H1 (cell line): ENCODE measurements around the gene GHRH. TPM values are rescaled to one million over a fixed set of nuclear protein-coding genes. Genes with fewer than 3 reads are reported as not detected.

Experiments used
- CTCF ChIA-PET: fragments of 300-600 bp; sonication (Branson Sonifier 250); formaldehyde crosslinking; loops from one replicate; lab custom pipeline; 2021; ENCODE audit not compliant: partially characterized antibody; lab: Charles Lee
- POLR2A ChIA-PET: fragments of 300-600 bp; sonication (Branson Sonifier 250); formaldehyde crosslinking; loops from one replicate; lab custom pipeline; 2021; ENCODE audit warnings: inconsistent platforms; ENCODE audit not compliant: partially characterized antibody; lab: Charles Lee
- DNase-seq, 2 experiments: peaks; one replicate each; pipeline versions ENCODE4 v3.0.0 to v3.0.0-alpha.2; 2010 to 2022; ENCODE audit warnings: low spot score in 2 of 2, low read depth in 1 of 2, mixed read lengths in 1 of 2
- FAIRE-seq: peaks from 2 replicates; lab custom pipeline; 2011; peaks lifted over from hg19 to GRCh38; lab: Jason Lieb, UNC
- H2AFZ ChIP-seq: 2 replicates; pipeline ENCODE4 v1.8.1; 2012; ENCODE audit warnings: low read length, inconsistent platforms
- H2AK5ac ChIP-seq: 2 replicates; pipeline ENCODE4 v1.6.1; 2013; ENCODE audit warnings: low read depth, low read length
- H2BK120ac ChIP-seq: replicated peaks from 2 replicates; pipeline ENCODE3; 2013; ENCODE audit warnings: low read depth, low read length, inconsistent platforms
- H2BK12ac ChIP-seq: 2 replicates; pipeline ENCODE4 v1.6.1; 2013; ENCODE audit warnings: low read depth, low read length
- H2BK15ac ChIP-seq: 2 replicates; pipeline ENCODE4 v1.6.1; 2013; ENCODE audit warnings: low read length
- H2BK20ac ChIP-seq: 2 replicates; pipeline ENCODE4 v1.6.1; 2013; ENCODE audit warnings: low read length
- H2BK5ac ChIP-seq: 2 replicates; pipeline ENCODE4 v1.6.1; 2013; ENCODE audit warnings: low read depth, low read length
- H3K14ac ChIP-seq: 2 replicates; pipeline ENCODE4 v1.6.1; 2013; ENCODE audit warnings: inconsistent platforms; ENCODE audit not compliant: insufficient read length
- H3K18ac ChIP-seq: 2 replicates; pipeline ENCODE4 v1.6.1; 2013; ENCODE audit warnings: low read length; ENCODE audit errors: extremely low read depth
- H3K23ac ChIP-seq: 2 replicates; pipeline ENCODE4 v1.6.1; 2013; ENCODE audit warnings: inconsistent platforms; ENCODE audit not compliant: insufficient read length
- H3K23me2 ChIP-seq: 2 replicates; pipeline ENCODE4 v1.6.1; 2013; ENCODE audit warnings: low read depth, low read length
- H3K27ac ChIP-seq: 2 replicates; pipeline ENCODE4 v1.6.1; 2011; ENCODE audit warnings: low read depth, low read length, inconsistent platforms
- H3K27me3 ChIP-seq, 4 experiments: replicated peaks in 1 of 4; 1 replicate in 1 of 4; 2 replicates in 3 of 4; pipeline versions ENCODE4 v1.6.1 to v1.8.1; 2011 to 2013; ENCODE audit warnings: low read length in 3 of 4, mild to moderate bottlenecking in 3 of 4, inconsistent platforms in 2 of 4, mixed read lengths in 2 of 4, moderate library complexity in 1 of 4; ENCODE audit not compliant: control insufficient read depth in 3 of 4, insufficient read depth in 3 of 4; ENCODE audit errors: extremely low read depth in 1 of 4
- H3K36me3 ChIP-seq, 4 experiments: 2 replicates each; pipeline versions ENCODE4 v1.6.1 to v1.8.1; 2011 to 2013; ENCODE audit warnings: mild to moderate bottlenecking in 4 of 4, low read length in 3 of 4, moderate library complexity in 2 of 4, control low read depth in 1 of 4, inconsistent platforms in 1 of 4; ENCODE audit not compliant: insufficient read depth in 4 of 4, control insufficient read depth in 2 of 4
- H3K4ac ChIP-seq: replicated peaks from 2 replicates; pipeline ENCODE3; 2013; ENCODE audit warnings: low read length, low read depth, mixed read lengths, inconsistent platforms; ENCODE audit not compliant: insufficient read length
- H3K4me1 ChIP-seq, 4 experiments: replicated peaks in 1 of 4; 1 replicate in 1 of 4; 2 replicates in 3 of 4; pipeline versions ENCODE4 v1.6.1 to v1.8.1; 2011 to 2013; ENCODE audit warnings: low read length in 3 of 4, inconsistent platforms in 2 of 4, mixed read lengths in 1 of 4; ENCODE audit not compliant: insufficient read depth in 4 of 4, control insufficient read depth in 3 of 4
- H3K4me2 ChIP-seq, 2 experiments: 2 replicates each; pipeline versions ENCODE4 v1.6.1 to v1.8.1; 2011 to 2013; ENCODE audit warnings: low read depth in 2 of 2, low read length in 2 of 2, control low read depth in 1 of 2, inconsistent platforms in 1 of 2, mild to moderate bottlenecking in 1 of 2; ENCODE audit not compliant: insufficient read depth in 1 of 2
- H3K4me3 ChIP-seq, 4 experiments: fragments of 200-600, 300-600 bp in 1 of 4; sonication (generic), shearing (Covaris generic), sonication (Bioruptor Twin) in 1 of 4; 2 replicates each; pipeline versions ENCODE4 v1.5.1 to v1.8.1; 2011 to 2016; ENCODE audit warnings: low read length in 4 of 4, low read depth in 3 of 4, control low read depth in 2 of 4, inconsistent platforms in 2 of 4, mild to moderate bottlenecking in 2 of 4, mixed read lengths in 1 of 4, moderate library complexity in 1 of 4; ENCODE audit not compliant: insufficient read depth in 2 of 4; ENCODE audit errors: extremely low read depth in 1 of 4
- H3K56ac ChIP-seq: replicated peaks from 2 replicates; pipeline ENCODE3; 2013; ENCODE audit warnings: low read depth, mild to moderate bottlenecking, mixed read lengths, low read length, inconsistent platforms; ENCODE audit not compliant: insufficient read length
- H3K79me1 ChIP-seq: 2 replicates; pipeline ENCODE4 v1.6.1; 2013; ENCODE audit warnings: low read depth, low read length, control low read depth
- H3K79me2 ChIP-seq, 2 experiments: 2 replicates each; pipeline versions ENCODE4 v1.6.1 to v1.8.1; 2012 to 2013; ENCODE audit warnings: low read length in 2 of 2, mild to moderate bottlenecking in 2 of 2, inconsistent platforms in 1 of 2; ENCODE audit not compliant: insufficient read depth in 2 of 2, control insufficient read depth in 1 of 2
- H3K9ac ChIP-seq, 4 experiments: replicated peaks in 1 of 4; 1 replicate in 1 of 4; 2 replicates in 3 of 4; pipeline versions ENCODE4 v1.6.1 to v1.8.1; 2011 to 2013; ENCODE audit warnings: low read depth in 3 of 4, low read length in 3 of 4, control low read depth in 2 of 4, mild to moderate bottlenecking in 2 of 4, moderate library complexity in 2 of 4, inconsistent platforms in 1 of 4; ENCODE audit errors: extremely low read depth in 1 of 4
- H3K9me3 ChIP-seq, 2 experiments: 2 replicates each; pipeline versions ENCODE4 v1.6.1 to v1.8.1; 2012 to 2013; ENCODE audit warnings: mild to moderate bottlenecking in 2 of 2, moderate library complexity in 2 of 2, control low read depth in 1 of 2, inconsistent platforms in 1 of 2, low read depth in 1 of 2, low read length in 1 of 2, mixed read lengths in 1 of 2; ENCODE audit not compliant: insufficient read depth in 2 of 2
- H4K20me1 ChIP-seq, 2 experiments: replicated peaks in 1 of 2; 2 replicates each; pipeline versions ENCODE3 to v1.8.1; 2011 to 2013; ENCODE audit warnings: inconsistent platforms in 2 of 2, low read length in 2 of 2, mild to moderate bottlenecking in 1 of 2; ENCODE audit not compliant: insufficient read depth in 2 of 2, control insufficient read depth in 1 of 2
- H4K5ac ChIP-seq: 2 replicates; pipeline ENCODE4 v1.6.1; 2013; ENCODE audit warnings: low read length, low read depth, mixed read lengths, inconsistent platforms; ENCODE audit not compliant: insufficient read length
- H4K8ac ChIP-seq: 2 replicates; pipeline ENCODE4 v1.8.0; 2013; ENCODE audit warnings: mild to moderate bottlenecking, moderate library complexity, low read length, inconsistent platforms; ENCODE audit not compliant: insufficient read depth; ENCODE audit errors: extremely low read depth
- H4K91ac ChIP-seq: replicated peaks from 2 replicates; pipeline ENCODE3; 2013; ENCODE audit warnings: low read length, mixed read lengths, inconsistent platforms; ENCODE audit not compliant: insufficient read length
- CTCF ChIP-seq, 3 experiments: IDR thresholded peaks; 1 replicate in 2 of 3; 2 replicates in 1 of 3; pipeline versions ENCODE4 v1.5.1 to v1.6.1; 2011; ENCODE audit warnings: low read length in 3 of 3, mild to moderate bottlenecking in 3 of 3, inconsistent platforms in 2 of 3, low read depth in 1 of 3, moderate library complexity in 1 of 3; ENCODE audit not compliant: insufficient read depth in 1 of 3; ENCODE audit errors: control extremely low read depth in 1 of 3
- RAD21 ChIP-seq, 2 experiments: IDR thresholded peaks in 1 of 2; conservative IDR thresholded peaks in 1 of 2; 2 replicates each; pipeline ENCODE4 v1.6.1; 2011; ENCODE audit warnings: low read depth in 2 of 2, low read length in 2 of 2, improper control_type of control experiment in 1 of 2, inconsistent platforms in 1 of 2, mild to moderate bottlenecking in 1 of 2, moderate library complexity in 1 of 2
- YY1 ChIP-seq: IDR thresholded peaks from 2 replicates; pipeline ENCODE4 v1.6.1; 2011; ENCODE audit warnings: low read depth, mild to moderate bottlenecking, low read length
- WGBS, 2 experiments: shearing (Covaris generic) in 1 of 2; methylation state at CpG; one replicate each; pipeline versions ENCODE4 v1.1.6 to v1.1.7; 2013 to 2015; ENCODE audit warnings: low lambda C conversion rate in 2 of 2, mixed read lengths in 2 of 2, inconsistent platforms in 1 of 2, low coverage in 1 of 2, missing lambda C conversion rate in 1 of 2; ENCODE audit not compliant: insufficient replicate concordance in 2 of 2, insufficient coverage in 1 of 2, insufficient read length in 1 of 2; ENCODE audit errors: extremely low coverage in 1 of 2, missing lambda C conversion rate in 1 of 2; 5-methylcytosine and 5-hydroxymethylcytosine counted together
- polyA plus RNA-seq, 7 experiments: library from polyadenylated mRNA; depleted of rRNA in 3 of 7; stranded (reverse) in 5 of 7; unstranded in 2 of 7; fragments of >200 nt in 5 of 7; fragments of 200-250 nt in 2 of 7; gene quantifications; 1 replicate in 5 of 7; 2 replicates in 1 of 7; 4 replicates in 1 of 7; pipeline versions ENCODE4 v1.2.1 to v1.2.3, GENCODE V29; 2011 to 2013; ENCODE audit warnings: missing spikeins in 2 of 7, mixed read lengths in 2 of 7
- total RNA-seq: library from RNA; stranded (reverse); fragmentation: NEBNext Ultra II Directional; extraction: Animal tissue kit (Norgen Biotek cat#: 25700); gene quantifications from 2 replicates; pipeline ENCODE4 v1.2.1, GENCODE V29; 2021

GHRH gene
- total and polyA plus RNA-seq, 2 of the 8 experiments (the other 6 are each of a cell fraction or from before 2014, with no cell fraction given), result not detected

- H3K9ac ChIP-seq, result no peak overlapping the region
- ChIA-PET CTCF (interaction anchor here (0.7 to 1.1 kb wide), 3 partner anchors 12 to 450 kb away, joined by 3 to 5 read pairs (median 4); no protein-coding TSS in a partner anchor), POLR2A (interaction anchor here (1.3 to 2.2 kb wide), 3 partner anchors 10 to 79 kb away, joined by 4 to 15 read pairs (median 11); partner anchors contain the start of gene RPN2)
- H3K27me3 ChIP-seq, result no peaks in the 10 kb centered on the region
- H3K4me1 ChIP-seq, result peaks cover 0 to 15% (median 6%) of the 10 kb centered on the region in 4 experiments; a peak in 6 of 7 replicates
- H3K4ac ChIP-seq, result no peak overlapping the region
- H2AK5ac ChIP-seq, result no peak overlapping the region
- H3K79me1 ChIP-seq, result no peaks in the 10 kb centered on the region
- no peak overlapping the region for H4K5ac ChIP-seq
- H2BK5ac ChIP-seq, result peak overlapping the region; percentile 81; the same call in 1 of the 2 replicates
- no peak overlapping the region for H3K14ac ChIP-seq
- no peak overlapping the region for H2BK120ac ChIP-seq
- WGBS, 2 experiments, result 78% methylated on average over 9 of the region's 9 CpGs; no CpG with 5 or more reads in 1 of the 2 experiments
- no peaks in the 10 kb centered on the region for H3K79me2 ChIP-seq
- H2BK15ac ChIP-seq, result no peak overlapping the region
- H3K18ac ChIP-seq, result no peak overlapping the region; the same call in none of the 2 replicates
- no peak overlapping the region for H3K23ac ChIP-seq
- peaks cover 0 to 5% of the 10 kb centered on the region in 2 experiments; a peak in 2 of 4 replicates for H3K9me3 ChIP-seq
- H4K91ac ChIP-seq, result no peak overlapping the region
- H4K8ac ChIP-seq, result no peak overlapping the region
- no peak overlapping the region for H3K56ac ChIP-seq
- DNase-seq (peak in 1 of 2 experiments; percentile 68), FAIRE-seq (no peak)
- H3K36me3 ChIP-seq, result no peaks in the 10 kb centered on the region
- no peak for TF ChIP-seq YY1
- TF ChIP-seq RAD21 (IDR thresholded peaks at IDR 0.05 in 1 of 2, conservative IDR thresholded peaks at IDR 0.05 in 1 of 2; ENCODE audit: low read depth in 2 of 2, low read length in 2 of 2), result peak in 1 of 2 experiments; percentile 28; a peak in 1 of 4 replicates
- peak in 2 of 3 experiments; percentile 10 to 13; a peak in 1 of 4 replicates for TF ChIP-seq CTCF (IDR thresholded peaks at IDR 0.05; ENCODE audit: control extremely low read depth in 1 of 3, insufficient read depth in 1 of 3, low read depth in 1 of 3, low read length in 3 of 3)
- H2AFZ ChIP-seq, result peak overlapping the region; percentile 18; the same call in 1 of the 2 replicates
- H3K27ac ChIP-seq, result no peak overlapping the region
- no peak overlapping the region for H3K4me2 ChIP-seq
- peak overlapping the region; percentile 86 for H2BK20ac ChIP-seq
- H3K4me3 ChIP-seq, result no peak overlapping the region
- H2BK12ac ChIP-seq, result peak overlapping the region; percentile 84; the same call in 1 of the 2 replicates
- no peaks in the 10 kb centered on the region for H4K20me1 ChIP-seq
- H3K23me2 ChIP-seq, result no peaks in the 10 kb centered on the region
These were observed 3.6 kb downstream of the GHRH start for GRCh38 chr20:37257988-37258387.
